WERI-Rb-1 (cell line): ENCODE measurements around the gene CEP44.

Experiments used
- DNase-seq: peaks from one replicate; pipeline ENCODE4 v3.0.0-alpha.2; 2020
- H3K27ac ChIP-seq: fragments of 250-450 bp; sonication (Bioruptor Pico); 2 replicates; pipeline ENCODE4 v1.5.1; 2020; ENCODE audit warnings: mild to moderate bottlenecking, moderate library complexity
- H3K27me3 ChIP-seq: fragments of 250-450 bp; sonication (Bioruptor Pico); 2 replicates; pipeline ENCODE4 v1.5.1; 2021; ENCODE audit warnings: mild to moderate bottlenecking, low read depth, moderate library complexity; ENCODE audit not compliant: insufficient read depth, severe bottlenecking
- H3K36me3 ChIP-seq: fragments of 250-450 bp; sonication (Bioruptor Pico); 2 replicates; pipeline ENCODE4 v1.5.1; 2020; ENCODE audit warnings: mild to moderate bottlenecking, moderate library complexity
- H3K4me3 ChIP-seq: 2 replicates; pipeline ENCODE4 v1.5.1; 2011; ENCODE audit warnings: low read depth, mild to moderate bottlenecking, control low read depth, low read length
- H3K9me3 ChIP-seq: fragments of 250-450 bp; sonication (Bioruptor Pico); 2 replicates; pipeline ENCODE4 v1.5.1; 2021; ENCODE audit warnings: mild to moderate bottlenecking, moderate library complexity; ENCODE audit not compliant: severe bottlenecking
- CTCF ChIP-seq: IDR thresholded peaks from 2 replicates; pipeline ENCODE4 v1.5.1; 2011; ENCODE audit warnings: low read depth, mild to moderate bottlenecking, control low read depth, inconsistent platforms, low read length

Gene CEP44

GRCh38 chr4:174283507-174284471, at the start of gene CEP44, which contains the start of gene FBXO8:
Gene CEP44 (plus strand): TSS chr4:174283911. CDS start chr4:174299122, 15,211 bp downstream.
Gene FBXO8 (minus strand): TSS chr4:174283667. CDS start chr4:174263092, 20,575 bp downstream.
- H3K27ac ChIP-seq, result peak within 1 kb of the TSS; percentile 100
- DNase-seq, result peak; percentile 86
- TF ChIP-seq CTCF, result no peak
- no peaks in the 10 kb centered on the region for H3K9me3 ChIP-seq
- H3K27me3 ChIP-seq, result no peaks in the 10 kb centered on the region
- peaks cover 3% of the 10 kb centered on the region for H3K36me3 ChIP-seq
- peak within 1 kb of the TSS; percentile 84 for H3K4me3 ChIP-seq

GRCh38 chr4:174236359-174236758, 47.4 kb upstream of the CEP44 start:
- no peak for TF ChIP-seq CTCF
- no peaks in the 10 kb centered on the region for H3K27me3 ChIP-seq

GRCh38 chr4:174241162-174241561, 42.5 kb upstream of the CEP44 start:
- Histone ChIP-seq H3K4me3 (no peak overlapping the region), H3K27ac (no peak overlapping the region), H3K36me3 (peaks cover 7% of the 10 kb centered on the region; the same call in 1 of the 2 replicates), H3K27me3 (no peaks in the 10 kb centered on the region), H3K9me3 (no peaks in the 10 kb centered on the region)
- no peak for TF ChIP-seq CTCF
- no peak for DNase-seq

More at GRCh38 chr4:174236359-174236758, 47.4 kb upstream of the CEP44 start:
- no peak for DNase-seq
- Histone ChIP-seq H3K36me3 (peaks cover 7% of the 10 kb centered on the region; the same call in 1 of the 2 replicates), H3K9me3 (no peaks in the 10 kb centered on the region), H3K27ac (no peak overlapping the region), H3K4me3 (no peak overlapping the region)

GRCh38 chr4:174244441-174244840, 39.3 kb upstream of the CEP44 start:
- peaks cover 4% of the 10 kb centered on the region; the same call in 1 of the 2 replicates for H3K36me3 ChIP-seq
- H3K27me3 ChIP-seq, result no peaks in the 10 kb centered on the region
- no peaks in the 10 kb centered on the region for H3K9me3 ChIP-seq
- no peak for TF ChIP-seq CTCF
- H3K27ac ChIP-seq, result no peak overlapping the region
- no peak for DNase-seq
- H3K4me3 ChIP-seq, result no peak overlapping the region

- TF ChIP-seq CTCF, result no peak
- Histone ChIP-seq H3K36me3 (peaks cover 4% of the 10 kb centered on the region; the same call in 1 of the 2 replicates), H3K4me3 (no peak overlapping the region), H3K27ac (no peak overlapping the region), H3K27me3 (no peaks in the 10 kb centered on the region), H3K9me3 (no peaks in the 10 kb centered on the region)
- no peak for DNase-seq
These were observed 38.0 kb upstream of the CEP44 start for GRCh38 chr4:174245714-174246113.
